ENCODE data around the gene AP1S1.

DNA sequence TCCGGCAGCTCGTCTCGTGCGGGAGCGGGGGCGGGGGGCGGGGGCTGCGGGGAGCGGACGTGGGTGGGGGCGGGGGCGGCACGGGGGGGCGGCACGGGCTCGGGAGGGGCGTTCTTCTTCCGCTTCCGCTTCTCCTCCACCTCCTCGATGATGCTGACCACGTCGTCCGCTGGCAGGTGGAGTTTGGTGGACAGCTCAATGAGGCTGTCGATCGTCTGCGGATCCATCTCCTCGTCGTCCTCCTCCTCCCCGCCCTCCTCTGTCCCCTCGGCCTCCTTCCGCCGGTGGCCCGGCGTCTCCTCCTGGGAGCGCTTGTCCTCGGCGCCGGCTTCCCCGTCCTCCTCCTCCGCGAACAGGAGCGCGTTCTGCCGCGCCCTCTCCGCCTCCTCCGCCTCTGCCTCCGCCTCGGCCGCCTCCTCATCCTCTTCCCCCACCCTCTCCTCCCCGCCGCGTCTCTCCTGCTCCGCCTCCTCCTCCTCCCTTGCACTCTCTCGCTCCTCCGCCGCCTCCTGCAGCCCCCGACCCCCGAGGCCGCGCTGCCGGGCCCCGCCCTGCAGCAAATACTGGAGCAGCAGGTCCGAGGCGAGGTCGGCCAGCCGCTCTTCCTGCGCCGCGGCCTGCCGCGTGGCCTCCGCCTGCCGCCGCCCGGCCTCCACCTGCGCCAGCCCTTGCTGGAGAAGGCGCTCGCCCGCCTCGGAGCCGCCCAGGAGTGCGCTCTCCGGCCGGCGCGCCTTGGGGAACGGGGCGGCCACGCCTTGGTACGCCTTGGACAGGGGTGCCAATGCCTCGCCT is 9.2 kb downstream of the AP1S1 start:
- TF ChIP-seq, protein P1, sequence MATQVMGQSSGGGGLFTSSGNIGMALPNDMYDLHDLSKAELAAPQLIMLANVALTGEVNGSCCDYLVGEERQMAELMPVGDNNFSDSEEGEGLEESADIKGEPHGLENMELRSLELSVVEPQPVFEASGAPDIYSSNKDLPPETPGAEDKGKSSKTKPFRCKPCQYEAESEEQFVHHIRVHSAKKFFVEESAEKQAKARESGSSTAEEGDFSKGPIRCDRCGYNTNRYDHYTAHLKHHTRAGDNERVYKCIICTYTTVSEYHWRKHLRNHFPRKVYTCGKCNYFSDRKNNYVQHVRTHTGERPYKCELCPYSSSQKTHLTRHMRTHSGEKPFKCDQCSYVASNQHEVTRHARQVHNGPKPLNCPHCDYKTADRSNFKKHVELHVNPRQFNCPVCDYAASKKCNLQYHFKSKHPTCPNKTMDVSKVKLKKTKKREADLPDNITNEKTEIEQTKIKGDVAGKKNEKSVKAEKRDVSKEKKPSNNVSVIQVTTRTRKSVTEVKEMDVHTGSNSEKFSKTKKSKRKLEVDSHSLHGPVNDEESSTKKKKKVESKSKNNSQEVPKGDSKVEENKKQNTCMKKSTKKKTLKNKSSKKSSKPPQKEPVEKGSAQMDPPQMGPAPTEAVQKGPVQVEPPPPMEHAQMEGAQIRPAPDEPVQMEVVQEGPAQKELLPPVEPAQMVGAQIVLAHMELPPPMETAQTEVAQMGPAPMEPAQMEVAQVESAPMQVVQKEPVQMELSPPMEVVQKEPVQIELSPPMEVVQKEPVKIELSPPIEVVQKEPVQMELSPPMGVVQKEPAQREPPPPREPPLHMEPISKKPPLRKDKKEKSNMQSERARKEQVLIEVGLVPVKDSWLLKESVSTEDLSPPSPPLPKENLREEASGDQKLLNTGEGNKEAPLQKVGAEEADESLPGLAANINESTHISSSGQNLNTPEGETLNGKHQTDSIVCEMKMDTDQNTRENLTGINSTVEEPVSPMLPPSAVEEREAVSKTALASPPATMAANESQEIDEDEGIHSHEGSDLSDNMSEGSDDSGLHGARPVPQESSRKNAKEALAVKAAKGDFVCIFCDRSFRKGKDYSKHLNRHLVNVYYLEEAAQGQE (IDR thresholded peaks at IDR 0.05; ENCODE audit: borderline replicate concordance in 1 of 2, low read depth in 1 of 2, low read length in 2 of 2), result peak in 1 of 2 experiments; percentile 13; a peak in 3 of 4 replicates
- TF ChIP-seq, protein P2, sequence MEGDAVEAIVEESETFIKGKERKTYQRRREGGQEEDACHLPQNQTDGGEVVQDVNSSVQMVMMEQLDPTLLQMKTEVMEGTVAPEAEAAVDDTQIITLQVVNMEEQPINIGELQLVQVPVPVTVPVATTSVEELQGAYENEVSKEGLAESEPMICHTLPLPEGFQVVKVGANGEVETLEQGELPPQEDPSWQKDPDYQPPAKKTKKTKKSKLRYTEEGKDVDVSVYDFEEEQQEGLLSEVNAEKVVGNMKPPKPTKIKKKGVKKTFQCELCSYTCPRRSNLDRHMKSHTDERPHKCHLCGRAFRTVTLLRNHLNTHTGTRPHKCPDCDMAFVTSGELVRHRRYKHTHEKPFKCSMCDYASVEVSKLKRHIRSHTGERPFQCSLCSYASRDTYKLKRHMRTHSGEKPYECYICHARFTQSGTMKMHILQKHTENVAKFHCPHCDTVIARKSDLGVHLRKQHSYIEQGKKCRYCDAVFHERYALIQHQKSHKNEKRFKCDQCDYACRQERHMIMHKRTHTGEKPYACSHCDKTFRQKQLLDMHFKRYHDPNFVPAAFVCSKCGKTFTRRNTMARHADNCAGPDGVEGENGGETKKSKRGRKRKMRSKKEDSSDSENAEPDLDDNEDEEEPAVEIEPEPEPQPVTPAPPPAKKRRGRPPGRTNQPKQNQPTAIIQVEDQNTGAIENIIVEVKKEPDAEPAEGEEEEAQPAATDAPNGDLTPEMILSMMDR (CRISPR knock-in tag; IDR thresholded peaks at IDR 0.05), result no peak
- TF ChIP-seq BRCA1 (CRISPR knock-in tag; IDR thresholded peaks at IDR 0.05) (no peak), SP1 (IDR thresholded peaks at IDR 0.05) (no peak), SP1 (CRISPR knock-in tag; IDR thresholded peaks at IDR 0.05) (no peak), MTA3 (CRISPR knock-in tag; IDR thresholded peaks at IDR 0.05) (no peak)

All from HepG2 (cell line).